HEK293 (cell line): ENCODE measurements around the gene TSTD1.

ENCODE experiments used
- CTCF ChIP-seq: fragments of 450-650 bp; formaldehyde crosslinking; IDR thresholded peaks from 2 replicates; pipeline ENCODE4 v1.5.1; 2016; ENCODE audit warnings: missing biosample characterization, missing genetic modification characterization
- HIC1 ChIP-seq: fragments of 450-650 bp; formaldehyde crosslinking; IDR thresholded peaks from 2 replicates; pipeline ENCODE4 v1.5.1; 2016; ENCODE audit warnings: missing biosample characterization, missing genetic modification characterization
- IKZF3 ChIP-seq: fragments of 450-650 bp; IDR thresholded peaks from 2 replicates; pipeline ENCODE4 v1.5.0; 2018; ENCODE audit warnings: missing biosample characterization, mild to moderate bottlenecking, missing genetic modification characterization, moderate library complexity
- KLF7 ChIP-seq: fragments of 450-650 bp; formaldehyde crosslinking; IDR thresholded peaks from 2 replicates; pipeline ENCODE4 v1.5.1; 2016; ENCODE audit warnings: missing biosample characterization, missing genetic modification characterization, borderline replicate concordance
- MZF1 ChIP-seq: fragments of 450-650 bp; formaldehyde crosslinking; IDR thresholded peaks from 2 replicates; pipeline ENCODE4 v1.5.1; 2017; ENCODE audit warnings: missing biosample characterization, missing genetic modification characterization, borderline replicate concordance
- PATZ1 ChIP-seq: fragments of 450-650 bp; formaldehyde crosslinking; IDR thresholded peaks from 2 replicates; pipeline ENCODE4 v1.5.1; 2016; ENCODE audit warnings: missing biosample characterization, missing genetic modification characterization
- PRDM1 ChIP-seq: fragments of 450-650 bp; formaldehyde crosslinking; IDR thresholded peaks from 2 replicates; pipeline ENCODE4; 2016; ENCODE audit warnings: missing biosample characterization, missing genetic modification characterization
- ZBTB26 ChIP-seq: fragments of 450-650 bp; formaldehyde crosslinking; optimal IDR thresholded peaks from 2 replicates; pipeline ENCODE3; 2016; ENCODE audit warnings: missing biosample characterization, mild to moderate bottlenecking, missing genetic modification characterization
- ZBTB8A ChIP-seq: fragments of 450-650 bp; formaldehyde crosslinking; IDR thresholded peaks from 2 replicates; pipeline ENCODE4 v1.5.1; 2016; ENCODE audit warnings: missing biosample characterization, missing genetic modification characterization
- ZFP69B ChIP-seq: fragments of 450-650 bp; formaldehyde crosslinking; IDR thresholded peaks from 2 replicates; pipeline ENCODE4 v1.5.1; 2016; ENCODE audit warnings: missing biosample characterization, missing genetic modification characterization
- ZNF138 ChIP-seq: fragments of 450-650 bp; formaldehyde crosslinking; IDR thresholded peaks from 2 replicates; pipeline ENCODE4 v1.5.1; 2016; ENCODE audit warnings: missing biosample characterization, missing genetic modification characterization, borderline replicate concordance
- ZNF221 ChIP-seq: fragments of 450-650 bp; formaldehyde crosslinking; IDR thresholded peaks from 2 replicates; pipeline ENCODE4 v1.5.1; 2017; ENCODE audit warnings: missing biosample characterization, missing genetic modification characterization, borderline replicate concordance
- ZNF354C ChIP-seq: fragments of 450-650 bp; formaldehyde crosslinking; IDR thresholded peaks from 2 replicates; pipeline ENCODE4 v1.5.1; 2016; ENCODE audit warnings: missing biosample characterization, missing genetic modification characterization, low read depth, borderline replicate concordance
- ZNF501 ChIP-seq: fragments of 450-650 bp; formaldehyde crosslinking; IDR thresholded peaks from 2 replicates; pipeline ENCODE4 v1.5.1; 2016; ENCODE audit warnings: missing biosample characterization, missing genetic modification characterization
- ZNF660 ChIP-seq: fragments of 450-650 bp; IDR thresholded peaks from 2 replicates; pipeline ENCODE4 v1.5.1; 2018; ENCODE audit warnings: missing biosample characterization, mild to moderate bottlenecking, missing genetic modification characterization
- ZSCAN4 ChIP-seq: fragments of 450-650 bp; formaldehyde crosslinking; IDR thresholded peaks from 2 replicates; pipeline ENCODE4 v1.5.1; 2017; ENCODE audit warnings: missing biosample characterization, missing genetic modification characterization
- ZSCAN5A ChIP-seq: fragments of 450-650 bp; formaldehyde crosslinking; IDR thresholded peaks from 2 replicates; pipeline ENCODE4 v1.5.1; 2016; ENCODE audit warnings: missing biosample characterization, missing genetic modification characterization
- ZXDB ChIP-seq: fragments of 450-650 bp; formaldehyde crosslinking; IDR thresholded peaks from 2 replicates; pipeline ENCODE4 v1.5.1; 2016; ENCODE audit warnings: missing biosample characterization, missing genetic modification characterization
- TF ChIP-seq, protein P1 (sequence below): fragments of 450-650 bp; formaldehyde crosslinking; IDR thresholded peaks from 2 replicates; pipeline ENCODE4 v1.5.1; 2016; ENCODE audit warnings: missing biosample characterization, missing genetic modification characterization
- TF ChIP-seq, protein P2 (sequence below): fragments of 450-650 bp; formaldehyde crosslinking; IDR thresholded peaks from 2 replicates; pipeline ENCODE4 v1.5.1; 2016; ENCODE audit warnings: missing biosample characterization, missing genetic modification characterization, borderline replicate concordance
- TF ChIP-seq, protein P3 (sequence below): fragments of 450-650 bp; formaldehyde crosslinking; IDR thresholded peaks from 2 replicates; pipeline ENCODE4 v1.5.1; 2017; ENCODE audit warnings: missing biosample characterization, missing genetic modification characterization

The TSTD1 gene

DNA sequence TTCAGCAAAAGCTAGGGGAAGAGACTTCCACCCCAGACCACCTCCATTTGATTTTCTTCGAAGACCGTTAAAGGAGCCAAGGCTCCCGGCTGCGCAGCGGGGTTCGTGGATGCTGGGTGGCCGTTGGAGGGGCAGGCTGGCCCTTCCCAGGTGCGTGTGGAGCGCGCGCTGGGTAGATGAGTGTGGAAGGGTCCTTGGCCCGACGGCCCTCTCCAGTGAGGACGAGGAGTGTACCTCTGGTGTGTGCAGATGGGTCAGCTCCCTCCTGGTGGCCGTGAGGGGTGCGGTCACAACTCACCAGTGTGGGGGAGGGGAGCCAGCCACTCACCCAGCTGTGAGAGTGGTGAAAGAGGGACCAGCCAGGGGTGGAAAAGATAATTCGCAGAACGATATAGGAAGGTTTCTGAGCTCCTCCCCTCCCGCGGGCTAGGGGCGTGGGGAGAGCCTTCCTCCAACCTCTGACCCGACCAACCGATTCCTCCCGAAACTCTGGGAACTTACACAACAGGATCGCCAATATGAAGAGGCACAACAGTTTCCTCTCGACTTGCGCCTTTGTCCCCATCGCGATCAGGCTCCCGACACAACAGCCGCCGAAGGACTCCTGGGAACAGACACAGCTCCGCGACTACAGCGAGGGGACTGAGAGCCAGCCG is 18.1 kb downstream of the TSTD1 start, which contains the start of gene F11R (continued):
- TF ChIP-seq ZSCAN5A (tag by site-specific recombination): 0 out of 2 replicates have a peak, but pooled peaks have one; percentile 45
- peak; percentile 44; the same call in 1 of the 2 replicates for TF ChIP-seq ZSCAN4
- peak; percentile 15; the same call in 1 of the 2 replicates for TF ChIP-seq IKZF3 (tag by site-specific recombination)
- TF ChIP-seq, protein P1, sequence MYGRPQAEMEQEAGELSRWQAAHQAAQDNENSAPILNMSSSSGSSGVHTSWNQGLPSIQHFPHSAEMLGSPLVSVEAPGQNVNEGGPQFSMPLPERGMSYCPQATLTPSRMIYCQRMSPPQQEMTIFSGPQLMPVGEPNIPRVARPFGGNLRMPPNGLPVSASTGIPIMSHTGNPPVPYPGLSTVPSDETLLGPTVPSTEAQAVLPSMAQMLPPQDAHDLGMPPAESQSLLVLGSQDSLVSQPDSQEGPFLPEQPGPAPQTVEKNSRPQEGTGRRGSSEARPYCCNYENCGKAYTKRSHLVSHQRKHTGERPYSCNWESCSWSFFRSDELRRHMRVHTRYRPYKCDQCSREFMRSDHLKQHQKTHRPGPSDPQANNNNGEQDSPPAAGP (tag by site-specific recombination): peak; percentile 44; the same call in 1 of the 2 replicates
- no peak for TF ChIP-seq ZNF354C
- TF ChIP-seq ZNF221 (tag by site-specific recombination): no peak
- TF ChIP-seq KLF7 (tag by site-specific recombination): peak; percentile 35; the same call in 1 of the 2 replicates
- TF ChIP-seq ZBTB26: peak; percentile 37
- TF ChIP-seq MZF1 (tag by site-specific recombination): no peak
- TF ChIP-seq PATZ1 (tag by site-specific recombination): peak; percentile 57; the same call in 1 of the 2 replicates
- TF ChIP-seq ZNF501 (tag by site-specific recombination): peak; percentile 78
- TF ChIP-seq HIC1 (tag by site-specific recombination): peak; percentile 75
- no peak for TF ChIP-seq ZNF138
- TF ChIP-seq ZXDB (tag by site-specific recombination): peak; percentile 53
- 0 out of 2 replicates have a peak, but pooled peaks have one; percentile 24 for TF ChIP-seq ZFP69B (tag by site-specific recombination)
- TF ChIP-seq ZBTB8A (tag by site-specific recombination): 0 out of 2 replicates have a peak, but pooled peaks have one; percentile 25
- peak; percentile 75 for TF ChIP-seq PRDM1
- TF ChIP-seq, protein P2, sequence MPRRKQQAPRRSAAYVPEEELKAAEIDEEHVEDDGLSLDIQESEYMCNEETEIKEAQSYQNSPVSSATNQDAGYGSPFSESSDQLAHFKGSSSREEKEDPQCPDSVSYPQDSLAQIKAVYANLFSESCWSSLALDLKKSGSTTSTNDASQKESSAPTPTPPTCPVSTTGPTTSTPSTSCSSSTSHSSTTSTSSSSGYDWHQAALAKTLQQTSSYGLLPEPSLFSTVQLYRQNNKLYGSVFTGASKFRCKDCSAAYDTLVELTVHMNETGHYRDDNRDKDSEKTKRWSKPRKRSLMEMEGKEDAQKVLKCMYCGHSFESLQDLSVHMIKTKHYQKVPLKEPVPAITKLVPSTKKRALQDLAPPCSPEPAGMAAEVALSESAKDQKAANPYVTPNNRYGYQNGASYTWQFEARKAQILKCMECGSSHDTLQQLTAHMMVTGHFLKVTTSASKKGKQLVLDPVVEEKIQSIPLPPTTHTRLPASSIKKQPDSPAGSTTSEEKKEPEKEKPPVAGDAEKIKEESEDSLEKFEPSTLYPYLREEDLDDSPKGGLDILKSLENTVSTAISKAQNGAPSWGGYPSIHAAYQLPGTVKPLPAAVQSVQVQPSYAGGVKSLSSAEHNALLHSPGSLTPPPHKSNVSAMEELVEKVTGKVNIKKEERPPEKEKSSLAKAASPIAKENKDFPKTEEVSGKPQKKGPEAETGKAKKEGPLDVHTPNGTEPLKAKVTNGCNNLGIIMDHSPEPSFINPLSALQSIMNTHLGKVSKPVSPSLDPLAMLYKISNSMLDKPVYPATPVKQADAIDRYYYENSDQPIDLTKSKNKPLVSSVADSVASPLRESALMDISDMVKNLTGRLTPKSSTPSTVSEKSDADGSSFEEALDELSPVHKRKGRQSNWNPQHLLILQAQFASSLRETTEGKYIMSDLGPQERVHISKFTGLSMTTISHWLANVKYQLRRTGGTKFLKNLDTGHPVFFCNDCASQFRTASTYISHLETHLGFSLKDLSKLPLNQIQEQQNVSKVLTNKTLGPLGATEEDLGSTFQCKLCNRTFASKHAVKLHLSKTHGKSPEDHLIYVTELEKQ (tag by site-specific recombination): peak; percentile 17; the same call in 1 of the 2 replicates
- TF ChIP-seq, protein P3, sequence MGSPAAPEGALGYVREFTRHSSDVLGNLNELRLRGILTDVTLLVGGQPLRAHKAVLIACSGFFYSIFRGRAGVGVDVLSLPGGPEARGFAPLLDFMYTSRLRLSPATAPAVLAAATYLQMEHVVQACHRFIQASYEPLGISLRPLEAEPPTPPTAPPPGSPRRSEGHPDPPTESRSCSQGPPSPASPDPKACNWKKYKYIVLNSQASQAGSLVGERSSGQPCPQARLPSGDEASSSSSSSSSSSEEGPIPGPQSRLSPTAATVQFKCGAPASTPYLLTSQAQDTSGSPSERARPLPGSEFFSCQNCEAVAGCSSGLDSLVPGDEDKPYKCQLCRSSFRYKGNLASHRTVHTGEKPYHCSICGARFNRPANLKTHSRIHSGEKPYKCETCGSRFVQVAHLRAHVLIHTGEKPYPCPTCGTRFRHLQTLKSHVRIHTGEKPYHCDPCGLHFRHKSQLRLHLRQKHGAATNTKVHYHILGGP: no peak
- TF ChIP-seq CTCF (tag by site-specific recombination): peak; percentile 84
- TF ChIP-seq ZNF660 (tag by site-specific recombination): no peak
